Omental fat pad (tissue), 4 donors: ENCODE results near the gene ZNF644. TPM values are rescaled to one million over a fixed set of nuclear protein-coding genes. Genes with fewer than 3 reads are reported as not detected.

Source experiments
- ATAC-seq: fragments of 150-250 bp; one replicate; pipeline ENCODE4 v1.9.1; 2016; ENCODE audit warnings: mild to moderate bottlenecking, moderate library complexity; ENCODE audit not compliant: low FRiP score
- DNase-seq: peaks from one replicate; pipeline ENCODE4 v3.0.0-alpha.2; 2019; ENCODE audit warnings: low spot score
- total RNA-seq, 4 donors: library from RNA; depleted of rRNA; stranded (reverse); fragments of >200 nt; gene quantifications; one replicate each; pipeline ENCODE4 v1.1.0, GENCODE V29; 2016
- TF ChIP-seq, protein P1 (sequence below), 3 donors: fragments of 450-650 bp; IDR thresholded peaks; one replicate each; pipeline ENCODE4 v1.5.1; 2016 to 2017; ENCODE audit warnings: antibody characterized with exemption in 3 of 3, mild to moderate bottlenecking in 3 of 3, moderate library complexity in 2 of 3

The ZNF644 gene
- total RNA-seq, 4 donors from 2014 or later, result 37.9 to 67.0 (median 50.4) TPM

DNA sequence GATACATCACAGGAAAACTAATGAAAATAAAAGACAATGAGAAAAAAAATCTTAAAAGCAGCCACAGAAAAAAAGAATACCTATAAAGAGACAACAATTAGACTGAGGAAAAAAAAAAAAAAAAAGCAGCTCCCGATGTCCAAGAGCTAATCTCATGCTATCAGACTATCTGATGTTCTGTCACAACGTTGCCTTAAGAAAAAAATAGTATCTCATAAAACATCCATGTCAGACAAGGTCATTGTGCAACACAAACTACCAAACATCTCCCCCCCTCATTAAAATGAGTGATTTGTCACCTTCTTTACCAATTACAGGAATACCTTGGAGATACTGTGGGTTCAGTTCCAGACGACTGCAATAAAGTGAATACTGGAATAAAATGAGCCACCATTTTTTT lies 68.9 kb downstream of the ZNF644 start:
- no peak for ATAC-seq

DNA sequence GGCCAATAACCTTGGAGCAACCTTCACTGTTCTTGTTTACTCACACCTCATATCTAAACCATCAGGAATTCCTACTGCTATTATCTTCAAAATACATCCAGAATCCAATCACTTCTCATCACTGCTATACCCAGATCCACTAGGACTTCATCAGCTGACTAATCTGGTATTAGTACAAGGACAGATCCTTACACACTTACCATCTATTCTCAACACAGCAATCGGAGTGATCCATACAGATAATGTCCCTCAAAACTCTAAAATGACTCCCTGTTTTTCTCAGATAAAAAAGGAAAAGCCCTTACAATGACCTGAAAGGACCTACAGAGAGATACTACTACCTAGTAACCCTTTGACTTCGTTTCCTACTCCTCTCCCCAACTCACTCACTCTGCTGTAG lies 70.8 kb downstream of the ZNF644 start:
- TF ChIP-seq, protein P1, sequence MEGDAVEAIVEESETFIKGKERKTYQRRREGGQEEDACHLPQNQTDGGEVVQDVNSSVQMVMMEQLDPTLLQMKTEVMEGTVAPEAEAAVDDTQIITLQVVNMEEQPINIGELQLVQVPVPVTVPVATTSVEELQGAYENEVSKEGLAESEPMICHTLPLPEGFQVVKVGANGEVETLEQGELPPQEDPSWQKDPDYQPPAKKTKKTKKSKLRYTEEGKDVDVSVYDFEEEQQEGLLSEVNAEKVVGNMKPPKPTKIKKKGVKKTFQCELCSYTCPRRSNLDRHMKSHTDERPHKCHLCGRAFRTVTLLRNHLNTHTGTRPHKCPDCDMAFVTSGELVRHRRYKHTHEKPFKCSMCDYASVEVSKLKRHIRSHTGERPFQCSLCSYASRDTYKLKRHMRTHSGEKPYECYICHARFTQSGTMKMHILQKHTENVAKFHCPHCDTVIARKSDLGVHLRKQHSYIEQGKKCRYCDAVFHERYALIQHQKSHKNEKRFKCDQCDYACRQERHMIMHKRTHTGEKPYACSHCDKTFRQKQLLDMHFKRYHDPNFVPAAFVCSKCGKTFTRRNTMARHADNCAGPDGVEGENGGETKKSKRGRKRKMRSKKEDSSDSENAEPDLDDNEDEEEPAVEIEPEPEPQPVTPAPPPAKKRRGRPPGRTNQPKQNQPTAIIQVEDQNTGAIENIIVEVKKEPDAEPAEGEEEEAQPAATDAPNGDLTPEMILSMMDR (IDR thresholded peaks at IDR 0.05), result no peak
- DNase-seq (no peak), ATAC-seq (no peak)

More for the DNA sequence above, 68.9 kb downstream of the ZNF644 start:
- DNase-seq, result no peak
- TF ChIP-seq, protein P1 (IDR thresholded peaks at IDR 0.05), result no peak

DNA sequence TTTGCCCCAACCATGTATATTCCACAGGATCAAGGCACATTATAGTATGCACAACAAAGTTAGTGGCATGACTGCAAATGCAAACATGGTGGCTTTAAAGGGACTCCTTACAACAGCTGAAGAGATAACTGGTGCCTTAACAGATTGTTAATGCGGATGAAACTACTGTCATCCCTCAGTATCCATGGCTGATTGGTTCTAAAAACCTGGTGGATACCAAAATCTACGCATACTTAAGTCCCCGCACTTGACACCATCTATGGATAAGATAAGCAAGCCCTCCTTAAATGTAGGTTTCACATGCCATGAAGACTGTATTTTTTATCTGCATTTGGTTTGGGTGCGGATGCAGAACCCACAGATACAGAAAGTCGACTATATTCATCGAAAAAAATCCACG lies 73.5 kb downstream of the ZNF644 start:
- ATAC-seq, result no peak
- TF ChIP-seq, protein P1 (IDR thresholded peaks at IDR 0.05), result no peak

DNA sequence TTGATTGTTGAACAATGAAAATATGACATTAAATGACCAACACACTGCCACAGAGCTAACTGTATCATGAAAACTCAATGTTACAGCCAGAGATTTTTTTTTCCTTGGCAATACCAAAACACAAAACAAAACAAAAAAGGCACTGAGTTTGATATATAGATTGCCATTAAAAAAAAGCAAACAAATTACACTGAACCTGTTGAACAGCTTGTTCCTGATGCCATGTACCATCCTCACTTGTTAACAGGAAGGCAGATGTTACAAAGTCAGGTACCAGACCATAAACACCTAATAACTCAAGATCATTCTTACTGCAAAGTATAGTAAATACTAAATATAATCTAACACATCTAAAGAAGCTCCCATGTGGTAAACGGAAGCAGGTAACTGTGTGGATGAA lies 75.2 kb downstream of the ZNF644 start:
- no peak for DNase-seq
- ATAC-seq, result no peak
- TF ChIP-seq, protein P1 (IDR thresholded peaks at IDR 0.05), result no peak

More for the DNA sequence above, 73.5 kb downstream of the ZNF644 start:
- no peak for DNase-seq

DNA sequence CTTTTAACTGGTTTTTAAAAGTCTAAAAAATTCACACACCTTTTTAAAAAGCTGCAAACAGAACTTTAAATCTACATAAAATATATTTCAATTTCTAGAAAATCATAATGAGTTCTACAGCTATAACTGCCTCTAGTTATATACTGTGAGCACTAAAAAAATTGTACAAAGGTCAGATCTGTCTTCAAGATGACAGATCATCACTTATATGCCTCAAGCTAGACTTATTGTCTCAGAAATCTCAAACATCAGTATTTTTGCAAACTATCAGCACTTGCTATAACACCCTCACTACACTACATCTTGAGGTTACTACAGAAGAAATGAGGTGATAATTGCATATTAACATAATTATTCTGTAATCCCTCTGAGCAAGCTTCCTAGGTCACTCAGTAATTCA lies 76.5 kb downstream of the ZNF644 start:
- no peak for ATAC-seq
- TF ChIP-seq, protein P1 (IDR thresholded peaks at IDR 0.05), result no peak
- DNase-seq, result no peak

DNA sequence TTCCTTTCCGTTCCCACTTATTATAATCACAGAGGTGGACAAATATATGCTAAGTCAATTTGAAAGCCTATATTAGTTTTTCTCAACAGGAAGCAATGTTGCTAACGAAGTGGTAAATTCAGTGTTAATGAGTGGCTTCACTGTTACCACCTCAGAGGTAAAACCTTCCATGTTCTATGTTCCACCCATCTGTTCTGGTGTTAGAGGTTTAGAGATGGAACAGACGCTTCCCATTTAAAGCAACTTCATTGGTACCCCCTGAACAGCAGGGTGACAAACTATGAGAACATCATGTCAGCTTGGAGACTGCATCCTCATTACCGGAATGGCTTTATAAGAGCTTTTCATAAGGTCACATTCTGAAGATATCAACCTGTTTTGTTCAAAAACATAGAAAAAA lies 77.9 kb downstream of the ZNF644 start:
- TF ChIP-seq, protein P1 (IDR thresholded peaks at IDR 0.05), result no peak
- ATAC-seq, result no peak
- no peak for DNase-seq

DNA sequence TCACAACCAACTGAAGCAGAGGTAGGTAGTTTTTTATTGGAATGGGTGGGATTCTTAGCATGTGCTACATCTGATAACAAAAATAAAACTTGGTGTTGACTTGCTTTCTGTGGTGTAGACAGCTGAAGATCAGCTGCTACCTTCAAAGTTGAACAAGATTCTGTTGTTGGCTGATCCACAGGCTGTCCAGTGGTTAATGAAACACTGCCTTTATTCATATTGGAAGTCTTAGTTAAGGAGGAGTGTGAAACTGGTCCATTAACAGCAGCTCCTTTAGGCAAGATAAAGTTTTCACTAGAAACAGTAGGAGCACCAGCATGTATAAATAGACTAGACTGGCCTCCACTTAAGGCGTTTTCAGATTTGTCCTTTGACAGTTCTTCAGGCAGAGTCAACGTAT lies 81.1 kb downstream of the ZNF644 start:
- ATAC-seq, result no peak

More for the DNA sequence above, 81.1 kb downstream of the ZNF644 start:
- TF ChIP-seq, protein P1 (IDR thresholded peaks at IDR 0.05), result no peak
- no peak for DNase-seq
